Measurements from ENCODE around the gene DSG2. TPM values are rescaled to one million over a fixed set of nuclear protein-coding genes. Genes with fewer than 3 reads are reported as not detected.

Gene DSG2
- total and polyA plus RNA-seq, 2 of the 4 experiments (the other 2 are of a cell fraction) = 1.8 to 2.3 TPM

GRCh38 chr18:31503011-31503410, 5.0 kb downstream of the DSG2 start:
- no peak overlapping the region for H3K18ac ChIP-seq (ENCODE audit: low read depth, low read length)
- H4K91ac ChIP-seq (ENCODE audit: insufficient read depth, low read depth, low read length) = no peak overlapping the region
- H2AK5ac ChIP-seq (ENCODE audit: low read depth, low read length) = no peak overlapping the region
- no peak overlapping the region for H2AK9ac ChIP-seq (replicated peaks; ENCODE audit: low read depth, low read length, poor library complexity)
- DNase-seq = no peak
- H2BK5ac ChIP-seq (ENCODE audit: low read depth, low read length, poor library complexity, severe bottlenecking) = no peak overlapping the region
- H2BK120ac ChIP-seq (ENCODE audit: low read depth, low read length) = no peak overlapping the region
- no peaks in the 10 kb centered on the region for H4K20me1 ChIP-seq (ENCODE audit: insufficient read depth, low read length)
- no peaks in the 10 kb centered on the region for H3K36me3 ChIP-seq (ENCODE audit: control insufficient read depth, insufficient read depth, low read length)
- ChIA-PET CTCF (no interaction called here), POLR2A (ENCODE audit: unreplicated experiment) (no interaction called here)
- peaks cover 5% of the 10 kb centered on the region for H3K27me3 ChIP-seq (ENCODE audit: control insufficient read depth, insufficient read depth, low read length)
- no peak for TF ChIP-seq CTCF (conservative IDR thresholded peaks at IDR 0.05; ENCODE audit: low read depth, low read length)
- no peak for TF ChIP-seq RAD21 (IDR thresholded peaks at IDR 0.05; ENCODE audit: low read length)
- TF ChIP-seq RFX5 (IDR thresholded peaks at IDR 0.05; ENCODE audit: low read depth, low read length) = no peak
- TF ChIP-seq POLR2A (IDR thresholded peaks at IDR 0.05; ENCODE audit: low read depth, low read length) = no peak
- no peak for TF ChIP-seq MXI1 (IDR thresholded peaks at IDR 0.05; ENCODE audit: borderline replicate concordance, low read depth, low read length)
- TF ChIP-seq, protein P1, sequence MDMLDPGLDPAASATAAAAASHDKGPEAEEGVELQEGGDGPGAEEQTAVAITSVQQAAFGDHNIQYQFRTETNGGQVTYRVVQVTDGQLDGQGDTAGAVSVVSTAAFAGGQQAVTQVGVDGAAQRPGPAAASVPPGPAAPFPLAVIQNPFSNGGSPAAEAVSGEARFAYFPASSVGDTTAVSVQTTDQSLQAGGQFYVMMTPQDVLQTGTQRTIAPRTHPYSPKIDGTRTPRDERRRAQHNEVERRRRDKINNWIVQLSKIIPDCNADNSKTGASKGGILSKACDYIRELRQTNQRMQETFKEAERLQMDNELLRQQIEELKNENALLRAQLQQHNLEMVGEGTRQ (IDR thresholded peaks at IDR 0.05; ENCODE audit: low read depth, low read length) = no peak
- no peak for TF ChIP-seq CHD1 (IDR thresholded peaks at IDR 0.05; ENCODE audit: low read depth, low read length)
- no peak for TF ChIP-seq MAZ (IDR thresholded peaks at IDR 0.05; ENCODE audit: borderline replicate concordance, low read depth, low read length)
- TF ChIP-seq RCOR1 (IDR thresholded peaks at IDR 0.05; ENCODE audit: insufficient replicate concordance, low read length) = no peak
- no peak for TF ChIP-seq SMC3 (IDR thresholded peaks at IDR 0.05; ENCODE audit: low read depth, low read length)
- no peak for TF ChIP-seq BHLHE40 (IDR thresholded peaks at IDR 0.05; ENCODE audit: low read depth, low read length)
- TF ChIP-seq CEBPB (IDR thresholded peaks at IDR 0.05; ENCODE audit: low read depth, low read length) = no peak
- TF ChIP-seq FOS (IDR thresholded peaks at IDR 0.05; ENCODE audit: low read depth, low read length) = no peak
- TF ChIP-seq MAFK (IDR thresholded peaks at IDR 0.05; ENCODE audit: low read depth, low read length) = no peak
- H3K9me1 ChIP-seq (ENCODE audit: insufficient read depth, low read length) = no peaks in the 10 kb centered on the region
- BruUV-seq (replicated peaks) = no TSS peak
- H3K23ac ChIP-seq (ENCODE audit: low read depth, low read length) = no peak overlapping the region
- no peak for ATAC-seq (ENCODE audit: low read depth)
- dilution Hi-C loops (cut with HindIII; ENCODE audit: low sequenced_read_pairs, unreplicated experiment) = no loop called here
- no peak overlapping the region for H4K5ac ChIP-seq (ENCODE audit: low read depth, low read length)
- in situ Hi-C loops (cut with MboI; ENCODE audit: low sequenced_read_pairs) = no loop called here
- no peak overlapping the region for H3K14ac ChIP-seq (replicated peaks; ENCODE audit: low read depth, low read length)
- H2BK20ac ChIP-seq (ENCODE audit: low read depth, low read length) = no peak overlapping the region
- no peak overlapping the region for H2BK15ac ChIP-seq (ENCODE audit: low read depth, low read length)
- H3K4ac ChIP-seq (ENCODE audit: low read depth, low read length) = no peak overlapping the region
- H2AFZ ChIP-seq (replicated peaks; ENCODE audit: low read length, poor library complexity) = no peak overlapping the region
- H3K79me1 ChIP-seq (ENCODE audit: low read depth in 1 of 2, low read length in 2 of 2) = no peaks in the 10 kb centered on the region
- H3K9me3 ChIP-seq (ENCODE audit: control insufficient read depth, insufficient read depth, low read length) = no peaks in the 10 kb centered on the region
- no peaks in the 10 kb centered on the region for H3K4me1 ChIP-seq (ENCODE audit: control insufficient read depth, insufficient read depth, low read length)
- no peak overlapping the region for H3K9ac ChIP-seq (ENCODE audit: low read depth, low read length)
- H3K56ac ChIP-seq (ENCODE audit: extremely low read depth, insufficient read depth, low read length) = no peak overlapping the region
- WGBS, 2 experiments (ENCODE audit: extremely low coverage in 2 of 2, insufficient read length in 1 of 2) = 64% methylated on average over 2 of the region's 4 CpGs; no CpG with 5 or more reads in 1 of the 2 experiments
- H3K27ac ChIP-seq (ENCODE audit: insufficient read depth, low read length) = no peak overlapping the region
- no peak overlapping the region for H3K4me2 ChIP-seq (ENCODE audit: low read depth, low read length)
- H4K8ac ChIP-seq (ENCODE audit: low read depth in 2 of 2, low read length in 2 of 2) = no peak overlapping the region
- no peak overlapping the region for H3K4me3 ChIP-seq (ENCODE audit: insufficient read depth, low read depth, low read length)
- intact Hi-C loops (cut with micrococcal nuclease) = no loop called here

Measured in IMR-90 (cell line).